Activated CD8-positive, alpha-beta memory T cell treated with anti-CD3 and anti-CD28 coated beads, Interleukin-2, amount 50 U/mL, for 4 hours (primary cell): Measurements from ENCODE around the gene GSTT4.
"Not testable (repeated sequence)": the region's sequence is repeated elsewhere in the genome, so short reads cannot be mapped to it uniquely, and the experiment has no call there.

Experiments used
- DNase-seq: peaks from one replicate; pipeline ENCODE4 v3.0.0-alpha.2; 2020

Gene GSTT4

DNA sequence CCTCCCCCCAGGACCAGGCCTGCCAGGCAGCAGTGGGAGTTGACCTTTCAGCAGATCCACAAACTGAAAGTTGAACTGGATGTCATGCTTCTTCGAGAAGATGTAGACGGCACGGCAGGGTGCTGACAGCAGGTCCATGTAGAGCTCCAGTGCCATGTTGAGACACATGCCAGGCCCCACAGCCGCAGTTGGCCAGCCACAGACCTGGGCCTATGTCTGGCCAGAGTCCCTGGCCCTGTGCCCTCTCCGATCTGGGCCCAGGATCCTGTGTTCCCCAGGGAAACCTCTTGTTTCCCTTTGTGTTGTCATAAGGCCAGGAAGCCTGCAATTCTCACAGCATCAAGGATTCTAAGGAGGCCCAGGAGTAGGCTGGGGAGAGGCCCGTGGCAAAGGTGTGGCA, at the start of gene GSTT4:
GSTT4 (minus strand) TSS at position 253 of the 400 bp plus-strand sequence; CDS start at position 156, 97 bp downstream.
- DNase-seq, result no peak

DNA sequence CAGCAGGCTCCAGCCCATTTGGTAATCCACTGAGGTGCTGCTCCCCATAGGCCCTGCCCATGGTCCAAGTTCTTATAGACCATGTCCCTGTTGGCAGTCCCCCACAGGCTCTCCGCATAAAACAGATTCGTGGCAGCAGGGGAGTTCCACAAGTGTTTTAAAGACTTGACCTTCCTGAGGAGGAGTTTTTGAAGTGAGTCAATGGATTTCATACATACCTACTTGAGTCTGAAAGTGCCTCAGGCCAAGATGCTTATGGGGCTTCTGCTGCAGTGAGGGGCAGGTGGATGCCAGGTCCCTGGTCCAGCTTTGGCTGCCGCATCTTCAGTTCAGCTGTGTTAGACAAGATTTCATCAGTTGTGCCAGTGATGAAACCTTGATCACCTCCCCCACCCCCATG, 49.1 kb upstream of the GSTT4 start:
- DNase-seq, result no peak

DNA sequence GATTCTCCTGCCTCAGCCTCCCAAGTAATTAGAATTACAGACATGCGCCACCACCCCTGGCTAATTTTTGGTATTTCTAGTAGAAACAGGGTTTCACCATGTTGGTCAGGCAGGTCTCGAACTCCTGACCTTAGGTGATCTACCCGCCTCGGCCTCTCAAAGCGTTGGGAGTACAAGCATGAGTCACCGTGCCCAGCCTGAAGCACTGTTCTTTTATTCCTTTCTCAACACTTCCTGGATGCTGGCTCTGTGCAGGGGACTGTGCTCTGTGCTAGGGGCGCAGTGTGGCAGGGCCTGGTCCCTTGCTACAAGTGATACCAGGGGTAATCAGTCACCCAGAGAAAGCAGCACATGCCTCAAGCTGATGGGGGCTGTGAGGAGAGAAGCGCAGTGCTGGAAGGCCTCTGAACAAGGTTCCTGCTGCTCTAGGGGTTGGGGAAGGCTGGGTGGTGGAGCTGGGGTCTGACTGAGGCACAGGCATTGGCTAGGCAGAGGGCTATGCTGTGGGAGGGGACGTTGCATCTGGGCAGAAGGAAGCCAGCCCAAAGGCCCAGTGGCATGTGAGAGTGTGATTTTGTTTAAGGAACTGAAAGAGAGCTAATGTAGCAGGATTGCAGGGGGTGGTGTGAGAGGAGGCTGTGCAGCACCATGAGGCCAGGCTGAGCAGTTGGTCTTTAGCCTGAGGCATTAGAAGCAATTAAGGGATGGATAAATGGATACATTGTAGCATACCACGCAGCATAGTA, 48.4 kb upstream of the GSTT4 start:
- no peak for DNase-seq

DNA sequence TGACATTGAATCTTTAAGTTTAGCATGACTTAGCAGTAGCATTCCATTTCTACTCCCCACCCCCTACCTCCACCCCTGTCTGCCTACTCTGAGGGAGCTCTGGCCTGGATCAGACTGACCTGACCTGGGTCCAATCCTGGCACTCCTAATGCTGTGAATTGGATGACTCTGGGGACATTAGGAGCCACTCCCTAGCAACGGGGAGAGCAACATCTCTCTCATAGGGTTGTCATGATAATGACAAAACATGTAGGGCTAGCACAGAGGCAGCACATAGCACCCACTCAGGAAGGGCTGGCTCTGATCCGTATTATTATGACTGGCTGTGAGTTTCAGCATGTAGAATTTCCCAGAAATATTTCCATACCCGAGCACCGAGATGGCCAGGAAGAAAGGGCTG, 46.3 kb upstream of the GSTT4 start:
- DNase-seq, result no peak

DNA sequence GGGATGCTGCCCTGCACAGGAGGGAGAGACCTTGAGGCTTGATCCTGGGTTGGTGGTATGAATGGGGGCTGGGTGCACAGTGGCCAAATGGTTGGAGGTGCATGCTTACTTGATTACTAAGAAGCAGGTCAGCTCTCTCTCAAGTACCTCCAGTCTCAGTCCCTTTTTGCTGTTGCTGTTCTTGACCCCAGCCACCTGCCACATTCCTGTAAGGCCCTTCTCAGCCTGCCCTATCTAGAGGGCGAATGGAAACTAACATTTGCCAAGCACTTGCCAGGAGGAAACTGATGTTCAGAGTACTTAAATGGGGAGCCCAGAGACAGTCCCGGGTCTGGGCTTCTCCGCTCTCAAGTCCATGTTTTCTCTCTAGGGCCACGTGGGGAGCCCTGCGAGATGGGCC, 45.8 kb upstream of the GSTT4 start:
- no peak for DNase-seq

DNA sequence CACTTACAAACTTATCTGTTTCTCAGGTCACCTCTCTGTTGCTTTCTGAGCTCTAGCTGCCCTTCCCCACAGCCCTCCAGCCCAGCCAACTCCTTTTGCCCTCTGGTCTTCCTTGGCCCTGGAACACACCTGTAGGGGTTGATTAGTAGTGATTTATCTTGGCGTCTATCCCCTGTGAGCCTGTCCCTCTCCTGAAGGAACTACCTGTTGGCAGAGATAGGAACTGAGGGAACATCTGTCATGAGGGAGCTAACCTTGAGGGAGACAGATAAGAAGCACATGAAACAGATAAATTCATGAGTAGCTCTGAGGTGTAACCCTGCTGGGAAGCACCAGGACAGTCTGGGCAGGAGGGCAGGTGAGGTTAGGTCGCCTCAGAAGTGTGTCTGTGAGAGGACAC, 44.7 kb upstream of the GSTT4 start:
- no peak for DNase-seq

DNA sequence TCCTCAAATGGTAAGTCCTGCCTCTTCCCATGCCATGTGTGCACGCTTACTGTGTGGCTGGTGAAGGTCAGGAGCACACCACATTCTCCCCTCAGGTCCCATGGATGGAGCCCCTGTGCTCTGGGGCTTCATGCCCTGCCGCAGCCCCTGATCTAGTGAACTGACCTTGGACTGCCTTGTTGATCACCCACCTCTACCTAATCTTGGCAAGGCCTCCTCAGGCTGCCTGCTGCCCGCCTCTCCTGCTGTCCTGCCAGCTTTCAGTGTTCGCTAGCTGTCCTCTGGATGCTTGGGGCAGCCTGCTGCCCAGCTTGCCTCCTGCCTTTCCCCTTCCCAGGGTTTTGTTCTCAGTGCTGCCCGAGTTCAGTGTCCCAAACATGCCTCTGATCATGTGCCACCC, 44.0 kb upstream of the GSTT4 start:
- DNase-seq, result no peak

DNA sequence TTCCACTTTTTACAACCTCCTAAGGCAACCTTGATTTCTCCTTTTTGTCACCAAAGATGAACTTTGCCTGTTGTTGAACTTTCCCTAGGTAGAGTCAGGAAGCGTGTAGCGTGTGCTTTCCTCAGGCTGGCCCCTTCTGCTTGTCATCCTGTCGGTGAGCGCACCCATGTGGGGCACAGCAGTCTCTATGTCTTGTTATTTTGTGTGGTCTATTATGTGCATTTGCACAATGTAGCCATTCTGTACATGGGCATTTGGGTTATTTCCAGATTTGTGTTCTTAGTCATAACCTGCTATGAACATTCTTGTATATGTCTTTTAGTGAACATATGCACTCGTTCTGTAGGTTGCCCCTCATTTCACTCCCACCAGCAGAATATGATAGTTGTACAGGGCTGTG, 40.8 kb upstream of the GSTT4 start:
- no peak for DNase-seq

DNA sequence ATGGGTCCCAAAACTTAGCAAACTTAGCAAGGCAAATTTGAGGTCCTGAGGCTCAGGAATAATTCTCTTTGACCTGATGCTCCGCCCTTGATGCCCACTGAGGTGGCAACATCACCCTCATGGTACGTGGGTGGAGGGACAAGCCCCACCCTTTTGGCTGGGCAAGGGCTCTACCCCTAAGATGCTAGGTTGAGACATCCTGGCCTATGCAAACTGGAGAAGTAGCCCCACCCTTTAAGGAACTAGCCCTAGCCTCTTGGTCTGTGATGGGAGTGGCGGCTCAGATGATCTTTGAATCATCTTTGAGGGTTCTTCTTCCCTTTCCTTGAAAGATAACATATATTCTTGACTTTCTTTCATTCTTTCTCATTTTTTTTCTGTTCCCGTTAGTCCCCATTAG, 38.7 kb upstream of the GSTT4 start:
- DNase-seq, result no peak

DNA sequence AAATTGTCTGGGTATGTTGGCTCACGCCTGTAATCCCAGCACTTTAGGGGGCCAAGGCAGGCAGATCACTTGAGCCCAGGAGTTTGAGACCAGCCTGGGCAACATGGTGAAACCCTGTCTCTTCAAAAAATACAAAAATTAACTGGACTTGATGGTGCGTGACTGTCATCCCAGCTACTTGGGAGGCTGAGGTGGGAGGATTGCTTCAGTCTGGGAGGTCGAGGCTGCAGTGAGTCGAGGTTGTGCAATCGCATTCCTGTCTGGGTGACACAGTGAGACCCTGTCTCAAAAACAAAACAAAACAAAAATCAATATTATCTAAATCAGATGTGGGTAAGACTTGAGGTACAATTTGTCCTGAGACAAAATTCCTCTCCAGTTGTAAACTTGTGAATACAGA, 38.2 kb upstream of the GSTT4 start:
- not testable (repeated sequence) for DNase-seq

DNA sequence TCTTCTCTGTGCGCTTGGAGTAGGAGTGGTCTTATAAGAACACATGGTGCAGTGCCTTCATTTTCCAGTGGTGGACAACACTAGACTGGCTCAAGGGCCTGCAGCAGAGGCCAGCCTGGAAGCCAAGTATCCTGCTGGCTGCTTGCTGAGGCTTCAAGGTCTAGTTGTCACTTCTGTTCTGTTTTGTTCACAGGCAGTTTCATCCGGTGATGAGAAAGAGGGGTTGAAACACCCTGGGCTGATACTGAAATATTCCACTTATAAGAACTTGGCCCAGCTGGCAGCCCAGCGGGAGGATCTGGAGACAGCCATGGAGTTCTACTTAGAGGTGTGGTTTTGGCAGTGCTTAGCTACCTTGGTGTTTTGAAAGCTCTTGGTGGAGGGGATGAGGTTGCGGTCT, 35.7 kb upstream of the GSTT4 start:
- no peak for DNase-seq

DNA sequence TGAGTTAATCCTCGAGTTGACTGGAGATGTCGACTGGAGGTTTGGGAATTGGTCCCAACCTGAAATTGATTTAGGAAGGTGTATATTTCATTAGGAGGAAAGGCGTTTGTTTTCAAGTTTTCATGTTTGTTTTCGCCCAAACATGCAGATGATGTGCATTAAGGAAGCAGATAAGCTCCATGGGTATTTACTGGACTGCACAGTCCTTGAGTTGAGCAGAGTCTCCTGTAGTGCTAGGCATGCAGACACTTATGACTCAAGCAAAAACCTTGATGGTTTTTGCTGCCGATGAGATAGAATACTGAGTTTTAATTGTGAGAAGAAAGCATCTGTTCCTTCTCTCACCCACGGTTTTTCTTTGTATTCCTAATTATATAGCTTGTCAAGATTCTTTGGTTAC, 33.8 kb upstream of the GSTT4 start:
- no peak for DNase-seq

DNA sequence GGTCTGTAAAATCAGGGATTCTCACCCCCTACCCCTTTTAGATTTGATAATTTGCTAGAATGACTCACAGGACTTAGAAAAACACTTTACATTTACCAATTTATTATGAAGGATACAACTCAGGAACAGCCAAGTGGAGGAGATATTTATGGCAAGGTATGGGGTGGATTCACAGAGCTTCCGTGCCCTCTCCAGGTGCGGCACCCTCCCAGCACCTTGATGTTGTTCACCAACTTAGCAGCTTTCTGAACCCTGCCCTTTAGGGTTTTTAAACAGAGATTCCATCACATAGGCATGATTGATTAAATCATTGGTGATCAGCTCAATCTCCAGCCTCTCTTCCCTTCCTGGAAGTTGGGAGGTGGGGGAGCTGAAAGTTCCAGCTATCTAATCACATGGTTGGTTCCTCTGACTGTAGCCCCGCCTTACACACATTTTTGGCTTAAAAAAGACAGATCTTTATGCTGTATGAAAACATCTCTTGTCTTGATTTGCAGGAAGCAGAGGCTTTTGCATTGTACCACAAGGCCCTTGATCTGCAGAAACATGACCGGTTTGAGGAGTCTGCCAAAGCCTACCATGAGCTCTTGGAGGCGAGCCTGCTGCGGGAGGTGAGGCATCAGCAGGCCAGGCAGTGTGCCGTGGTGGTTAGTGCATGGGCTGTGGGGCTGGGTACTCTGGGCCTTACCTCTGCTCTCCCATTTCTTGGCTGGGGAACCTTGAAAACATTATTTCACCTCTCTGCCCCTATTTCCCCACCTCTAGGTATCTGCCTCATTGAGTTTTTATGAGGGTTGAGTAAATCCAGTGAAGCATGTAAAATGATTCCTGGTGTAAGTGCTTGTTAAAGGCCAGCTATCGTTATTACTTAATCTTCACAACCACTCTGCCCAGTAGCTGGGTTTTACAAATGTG, 32.9 kb upstream of the GSTT4 start:
- peak; percentile 29 for DNase-seq

DNA sequence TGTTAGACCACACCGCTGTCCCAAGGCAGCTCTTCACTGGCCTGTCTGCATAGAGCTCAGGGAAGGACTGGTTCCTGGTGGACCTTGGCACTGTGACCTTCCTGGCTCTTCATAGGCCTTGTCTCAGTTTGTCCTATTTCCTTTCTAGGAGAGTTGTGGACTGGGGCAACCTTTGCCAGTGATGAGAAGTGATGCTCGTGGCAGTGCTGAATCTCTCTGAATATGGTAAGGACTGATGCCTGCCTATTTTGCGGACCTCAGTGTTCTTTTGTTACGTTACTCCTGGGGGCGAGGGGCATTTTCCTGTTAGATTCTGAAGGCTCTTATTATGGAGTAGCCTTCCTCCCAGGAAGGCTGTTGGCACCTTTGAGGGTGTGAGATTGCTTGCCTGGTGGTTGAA, 30.0 kb upstream of the GSTT4 start:
- DNase-seq, result no peak

DNA sequence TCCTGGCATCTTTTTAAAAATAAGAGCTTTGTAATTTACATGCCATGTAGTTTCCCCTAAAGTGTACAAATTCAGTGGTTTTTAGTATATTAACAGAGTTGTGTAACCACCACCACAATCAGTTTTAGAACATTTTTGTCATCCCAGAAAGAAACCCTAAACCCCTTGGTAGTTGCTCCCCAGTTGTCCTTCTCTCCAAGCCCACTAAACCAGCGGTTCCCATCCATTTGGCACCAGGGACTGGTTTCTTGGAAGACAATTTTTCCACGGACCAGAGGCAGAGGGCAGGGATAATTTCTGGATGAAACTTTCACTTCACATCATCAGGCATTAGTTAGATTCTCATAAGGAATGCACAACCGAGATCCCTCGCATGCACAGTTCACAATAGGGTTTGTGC, 28.5 kb upstream of the GSTT4 start:
- no peak for DNase-seq

DNA sequence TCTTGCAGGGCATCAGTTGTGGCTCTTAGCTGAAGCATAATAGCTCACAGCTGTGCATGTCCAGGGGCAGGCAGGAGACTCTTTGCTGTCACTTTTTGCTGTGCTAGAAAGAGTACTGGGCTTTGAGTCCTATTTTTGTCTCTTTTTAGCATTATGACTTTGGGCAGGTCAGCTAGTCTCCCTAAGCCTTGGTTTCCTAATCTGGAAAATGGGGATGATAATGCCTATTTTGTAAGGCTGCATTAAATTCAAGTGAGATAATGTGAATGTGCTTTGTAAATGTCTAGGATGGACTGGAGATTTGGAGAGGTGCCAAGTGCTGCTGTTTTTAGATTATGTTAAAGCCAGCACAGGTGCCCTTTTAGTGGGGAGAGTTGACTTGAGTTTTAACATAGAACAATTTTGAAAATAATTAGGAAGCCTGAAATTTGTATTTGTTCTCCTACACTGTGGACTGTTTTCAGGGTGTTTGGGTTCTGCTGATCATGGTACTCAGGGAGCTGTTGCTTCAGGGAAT, 25.0 kb upstream of the GSTT4 start:
- no peak for DNase-seq

DNA sequence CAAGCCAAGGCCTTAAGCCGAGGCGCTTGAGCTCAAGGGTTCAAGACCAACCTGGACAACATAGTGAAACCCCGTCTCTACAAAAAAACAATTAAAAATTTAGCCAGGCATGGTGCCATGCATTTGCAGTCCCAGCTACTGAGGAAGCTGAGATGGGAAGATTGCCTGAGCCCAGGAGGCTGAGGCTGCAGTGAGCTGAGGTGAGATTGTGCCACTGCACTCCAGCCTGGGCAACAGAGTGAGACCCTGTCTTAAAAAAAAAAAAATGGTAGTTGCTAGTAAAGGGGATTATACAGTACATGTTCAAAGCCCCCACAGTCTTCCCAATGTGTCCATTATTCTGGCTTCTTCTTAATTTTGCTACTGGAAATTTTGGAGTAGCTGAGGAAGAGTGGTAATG, 24.1 kb upstream of the GSTT4 start:
- no peak for DNase-seq

DNA sequence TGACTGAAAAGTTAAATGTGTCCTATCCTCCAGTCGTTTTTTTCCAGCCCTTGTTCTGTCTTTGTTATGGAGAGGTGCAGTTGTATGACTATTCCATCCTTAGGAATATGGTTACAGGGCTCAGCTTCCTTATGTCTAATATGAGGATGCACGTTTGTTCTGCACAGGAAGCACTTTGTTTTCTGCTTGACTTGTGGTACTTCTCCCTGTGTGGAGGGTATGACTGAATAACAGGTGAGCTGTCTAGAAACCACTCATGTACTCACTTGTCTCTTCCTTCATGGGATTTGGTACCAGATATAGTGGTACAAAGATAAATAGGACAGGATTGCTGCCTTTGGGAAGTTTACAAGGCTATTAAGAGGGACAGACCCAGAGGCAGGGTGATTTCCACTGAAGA, 23.3 kb upstream of the GSTT4 start:
- DNase-seq, result no peak

DNA sequence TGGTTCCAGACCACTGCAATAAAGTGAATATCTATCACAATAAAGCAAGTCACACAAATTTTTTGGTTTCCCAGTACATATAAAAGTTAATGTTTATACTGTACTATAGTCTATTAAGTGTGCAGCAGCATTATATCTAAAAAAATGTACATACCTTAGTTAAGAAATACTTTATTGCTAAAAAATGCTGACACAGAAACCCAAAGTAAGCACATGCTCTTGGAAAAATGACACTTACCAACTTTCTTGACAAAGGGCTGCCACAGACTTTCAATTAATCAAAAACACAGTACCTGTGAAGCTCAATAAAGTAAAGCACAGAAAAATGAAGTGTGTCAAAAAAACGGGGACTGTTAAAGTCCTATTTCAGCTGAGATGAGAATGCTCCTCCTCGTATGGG, 22.7 kb upstream of the GSTT4 start:
- no peak for DNase-seq

DNA sequence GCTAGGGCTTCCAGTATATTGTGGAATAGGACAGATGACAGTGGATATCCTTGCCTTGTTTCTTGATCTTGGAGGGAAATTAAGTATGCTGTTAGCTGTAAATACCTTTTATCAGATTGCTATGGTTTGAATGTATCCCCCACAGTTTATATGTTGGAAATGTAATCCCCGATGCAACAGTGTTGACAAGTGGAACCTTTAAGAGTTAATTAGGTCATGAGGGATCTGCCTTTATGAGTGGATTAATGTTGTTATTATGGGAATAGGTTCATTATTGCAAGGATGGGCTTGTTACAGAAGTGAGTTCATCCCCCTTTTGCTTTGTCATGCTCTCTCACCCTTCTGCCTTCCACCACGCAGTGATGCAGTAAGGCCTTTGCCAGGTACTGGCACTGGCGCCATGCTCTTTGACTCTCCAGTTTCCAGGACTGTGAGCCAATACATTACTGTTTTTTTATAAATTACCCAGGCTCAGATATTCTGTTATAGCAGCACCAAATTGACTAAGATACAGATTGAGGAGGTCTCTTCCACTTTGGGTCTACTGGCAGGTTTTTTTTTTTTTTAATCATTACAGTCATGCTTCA, 22.2 kb upstream of the GSTT4 start:
- DNase-seq, result no peak

DNA sequence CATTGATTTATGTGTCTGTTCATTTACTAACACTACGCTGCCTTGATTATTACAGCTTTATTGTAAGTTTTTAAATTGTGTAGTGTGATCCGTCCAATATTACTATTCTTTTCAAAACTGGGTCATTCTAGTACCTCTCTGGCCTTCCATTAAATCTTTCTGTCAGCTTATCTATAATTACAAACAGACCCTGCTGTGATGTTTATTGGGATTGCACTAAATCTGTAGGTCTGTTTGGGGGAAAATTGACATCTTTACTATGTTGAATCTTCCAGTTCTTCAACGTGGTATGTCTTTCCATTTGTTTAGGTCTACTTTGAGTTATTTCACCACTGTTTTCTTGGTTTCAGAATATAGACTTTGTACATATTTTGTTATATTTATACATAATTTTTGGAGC, 21.5 kb upstream of the GSTT4 start:
- DNase-seq, result no peak

DNA sequence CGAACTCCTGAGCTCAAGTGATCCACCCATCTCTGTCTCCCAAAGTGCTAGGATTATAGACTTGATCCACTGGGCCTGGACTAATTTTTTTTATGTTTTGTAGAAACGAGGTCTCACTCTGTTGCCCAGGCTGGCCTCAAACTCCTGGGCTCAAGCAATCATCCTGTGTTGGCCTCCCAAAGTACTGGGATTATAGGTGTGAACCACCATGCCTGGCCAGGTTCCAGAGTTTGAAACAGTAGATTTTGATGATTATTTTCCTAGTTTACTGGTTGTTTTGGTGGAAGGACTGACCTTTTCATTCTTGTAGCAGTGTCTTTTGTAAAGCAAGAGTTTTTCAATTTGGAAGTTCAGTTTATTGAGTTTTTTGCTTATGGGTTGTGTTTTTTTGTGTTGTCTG, 20.8 kb upstream of the GSTT4 start:
- DNase-seq, result no peak

DNA sequence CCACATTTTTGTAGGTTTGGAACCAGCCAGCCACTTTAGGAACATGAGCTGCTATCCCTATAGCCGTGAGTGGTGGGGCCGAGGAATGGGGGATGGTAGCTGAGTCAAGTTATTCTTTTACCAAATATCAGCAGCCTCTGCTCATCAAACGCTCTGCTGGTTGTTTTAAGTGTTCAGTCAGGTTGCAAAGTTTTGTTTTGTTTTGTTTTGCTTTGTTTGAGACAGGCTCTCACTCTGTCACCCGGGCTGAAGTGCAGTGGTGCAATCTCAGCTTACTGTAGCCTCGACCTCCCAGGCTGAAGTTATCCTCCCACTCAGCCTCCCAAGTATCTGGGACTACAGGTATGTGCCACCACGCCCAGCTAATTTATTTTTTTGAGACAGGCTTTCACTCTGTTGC, 20.2 kb upstream of the GSTT4 start:
- DNase-seq, result no peak

DNA sequence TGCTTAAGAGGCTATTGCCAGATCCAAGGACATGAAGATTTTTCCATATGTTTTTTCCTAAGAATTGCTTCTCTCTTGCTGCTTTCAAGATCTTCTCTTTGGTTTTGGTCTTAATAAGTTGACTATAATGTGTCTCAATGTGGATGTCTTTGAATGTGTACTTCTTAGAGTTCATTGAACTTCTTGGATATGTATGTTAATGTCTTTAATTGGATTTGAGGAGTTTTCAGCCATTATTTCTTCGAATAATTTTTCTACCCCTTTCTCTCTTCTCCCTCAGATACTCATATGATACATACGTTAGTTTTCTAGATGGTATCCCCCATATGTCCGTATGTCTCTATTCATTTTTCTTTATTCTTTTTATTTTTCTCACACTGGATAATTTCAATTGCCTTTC, 19.1 kb upstream of the GSTT4 start:
- DNase-seq, result no peak
